ENCODE data around the gene CYBA.

DNA sequence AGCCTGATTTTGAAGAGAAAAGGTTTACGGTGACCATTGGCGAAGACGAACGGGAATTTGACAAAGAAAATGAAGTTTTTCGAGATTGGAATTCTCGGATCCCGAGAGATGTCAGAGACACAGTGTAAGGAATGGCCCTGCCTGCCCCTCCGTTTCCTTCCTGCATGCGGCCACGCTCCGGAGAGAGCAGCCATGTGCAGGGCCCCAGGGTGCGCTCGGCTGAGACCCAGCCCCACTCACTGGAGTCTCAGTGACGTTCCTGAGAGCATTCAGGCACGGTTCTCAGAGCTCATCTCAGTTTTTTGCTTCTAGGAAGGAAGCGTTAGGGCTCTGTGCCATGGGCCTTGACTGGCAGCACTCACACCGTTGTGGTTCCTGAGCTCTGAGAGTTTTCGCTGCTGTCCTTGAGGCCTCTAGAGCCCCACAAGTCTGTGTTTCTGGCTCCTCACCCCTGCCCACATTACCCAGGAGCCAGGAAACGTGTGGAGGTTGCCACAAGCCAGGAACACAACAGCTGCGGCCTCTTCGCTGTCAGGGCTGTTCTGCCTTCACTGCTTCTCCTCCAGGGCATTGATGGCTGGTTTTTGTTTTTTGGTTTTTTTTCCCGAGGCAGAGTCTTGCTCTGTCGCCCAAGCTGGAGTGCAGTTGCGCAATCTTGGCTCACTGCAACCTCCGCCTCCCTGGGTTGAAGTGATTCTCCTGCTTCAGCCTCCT, 50.9 kb downstream of the CYBA start:
- TF ChIP-seq, protein P1, sequence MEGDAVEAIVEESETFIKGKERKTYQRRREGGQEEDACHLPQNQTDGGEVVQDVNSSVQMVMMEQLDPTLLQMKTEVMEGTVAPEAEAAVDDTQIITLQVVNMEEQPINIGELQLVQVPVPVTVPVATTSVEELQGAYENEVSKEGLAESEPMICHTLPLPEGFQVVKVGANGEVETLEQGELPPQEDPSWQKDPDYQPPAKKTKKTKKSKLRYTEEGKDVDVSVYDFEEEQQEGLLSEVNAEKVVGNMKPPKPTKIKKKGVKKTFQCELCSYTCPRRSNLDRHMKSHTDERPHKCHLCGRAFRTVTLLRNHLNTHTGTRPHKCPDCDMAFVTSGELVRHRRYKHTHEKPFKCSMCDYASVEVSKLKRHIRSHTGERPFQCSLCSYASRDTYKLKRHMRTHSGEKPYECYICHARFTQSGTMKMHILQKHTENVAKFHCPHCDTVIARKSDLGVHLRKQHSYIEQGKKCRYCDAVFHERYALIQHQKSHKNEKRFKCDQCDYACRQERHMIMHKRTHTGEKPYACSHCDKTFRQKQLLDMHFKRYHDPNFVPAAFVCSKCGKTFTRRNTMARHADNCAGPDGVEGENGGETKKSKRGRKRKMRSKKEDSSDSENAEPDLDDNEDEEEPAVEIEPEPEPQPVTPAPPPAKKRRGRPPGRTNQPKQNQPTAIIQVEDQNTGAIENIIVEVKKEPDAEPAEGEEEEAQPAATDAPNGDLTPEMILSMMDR (IDR thresholded peaks at IDR 0.05; ENCODE audit: insufficient read depth, low read length): no peak
- TF ChIP-seq GABPA (IDR thresholded peaks at IDR 0.05; ENCODE audit: low read depth) (no peak), POLR2AphosphoS5 (IDR thresholded peaks at IDR 0.05; ENCODE audit: low read depth) (no peak)
- TF ChIP-seq, protein P2, sequence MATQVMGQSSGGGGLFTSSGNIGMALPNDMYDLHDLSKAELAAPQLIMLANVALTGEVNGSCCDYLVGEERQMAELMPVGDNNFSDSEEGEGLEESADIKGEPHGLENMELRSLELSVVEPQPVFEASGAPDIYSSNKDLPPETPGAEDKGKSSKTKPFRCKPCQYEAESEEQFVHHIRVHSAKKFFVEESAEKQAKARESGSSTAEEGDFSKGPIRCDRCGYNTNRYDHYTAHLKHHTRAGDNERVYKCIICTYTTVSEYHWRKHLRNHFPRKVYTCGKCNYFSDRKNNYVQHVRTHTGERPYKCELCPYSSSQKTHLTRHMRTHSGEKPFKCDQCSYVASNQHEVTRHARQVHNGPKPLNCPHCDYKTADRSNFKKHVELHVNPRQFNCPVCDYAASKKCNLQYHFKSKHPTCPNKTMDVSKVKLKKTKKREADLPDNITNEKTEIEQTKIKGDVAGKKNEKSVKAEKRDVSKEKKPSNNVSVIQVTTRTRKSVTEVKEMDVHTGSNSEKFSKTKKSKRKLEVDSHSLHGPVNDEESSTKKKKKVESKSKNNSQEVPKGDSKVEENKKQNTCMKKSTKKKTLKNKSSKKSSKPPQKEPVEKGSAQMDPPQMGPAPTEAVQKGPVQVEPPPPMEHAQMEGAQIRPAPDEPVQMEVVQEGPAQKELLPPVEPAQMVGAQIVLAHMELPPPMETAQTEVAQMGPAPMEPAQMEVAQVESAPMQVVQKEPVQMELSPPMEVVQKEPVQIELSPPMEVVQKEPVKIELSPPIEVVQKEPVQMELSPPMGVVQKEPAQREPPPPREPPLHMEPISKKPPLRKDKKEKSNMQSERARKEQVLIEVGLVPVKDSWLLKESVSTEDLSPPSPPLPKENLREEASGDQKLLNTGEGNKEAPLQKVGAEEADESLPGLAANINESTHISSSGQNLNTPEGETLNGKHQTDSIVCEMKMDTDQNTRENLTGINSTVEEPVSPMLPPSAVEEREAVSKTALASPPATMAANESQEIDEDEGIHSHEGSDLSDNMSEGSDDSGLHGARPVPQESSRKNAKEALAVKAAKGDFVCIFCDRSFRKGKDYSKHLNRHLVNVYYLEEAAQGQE (IDR thresholded peaks at IDR 0.05; ENCODE audit: insufficient replicate concordance, low read depth): no peak

Measured in HL-60 (cell line).